Skeletal muscle satellite cell (primary cell): ENCODE measurements around the gene SAMD4A.
A peak's percentile ranks its signal among the peaks of the same experiment; 100 is the strongest.

Experiments
- H3K27me3 ChIP-seq: 2 replicates; pipeline ENCODE4 v1.7.0; 2013; ENCODE audit warnings: low read length; ENCODE audit not compliant: control insufficient read depth, insufficient read depth
- H3K36me3 ChIP-seq: 2 replicates; pipeline ENCODE4 v1.7.0; 2013; ENCODE audit warnings: mild to moderate bottlenecking, control low read depth, low read length; ENCODE audit not compliant: insufficient read depth
- H3K4me1 ChIP-seq: 2 replicates; pipeline ENCODE4 v1.7.0; 2013; ENCODE audit warnings: low read length; ENCODE audit not compliant: control insufficient read depth, insufficient read depth
- H3K4me2 ChIP-seq: 2 replicates; pipeline ENCODE4 v1.7.0; 2013; ENCODE audit warnings: mild to moderate bottlenecking, low read length
- H3K4me3 ChIP-seq: 2 replicates; pipeline ENCODE4 v1.7.0; 2013; ENCODE audit warnings: low read length
- H3K9ac ChIP-seq: 2 replicates; pipeline ENCODE4 v1.7.0; 2013; ENCODE audit warnings: mild to moderate bottlenecking, low read depth, low read length, moderate library complexity
- H3K9me3 ChIP-seq: replicated peaks from 2 replicates; pipeline ENCODE4 v1.7.0; 2013; ENCODE audit warnings: mild to moderate bottlenecking, control low read depth, low read length

The SAMD4A gene

GRCh38 chr14:54667026-54667744 lies 100.3 kb downstream of the SAMD4A start:
- no peaks in the 10 kb centered on the region for H3K27me3 ChIP-seq
- no peaks in the 10 kb centered on the region for H3K36me3 ChIP-seq
- no peak overlapping the region for H3K4me3 ChIP-seq
- H3K9ac ChIP-seq, result peak overlapping the region; percentile 2
- no peaks in the 10 kb centered on the region for H3K9me3 ChIP-seq
- peaks cover 55% of the 10 kb centered on the region for H3K4me1 ChIP-seq
- no peak overlapping the region for H3K4me2 ChIP-seq

GRCh38 chr14:54667764-54668163 lies 100.8 kb downstream of the SAMD4A start:
- Histone ChIP-seq H3K27me3 (no peaks in the 10 kb centered on the region), H3K36me3 (no peaks in the 10 kb centered on the region), H3K9ac (peak overlapping the region; percentile 13), H3K4me3 (no peak overlapping the region), H3K4me2 (no peak overlapping the region), H3K9me3 (no peaks in the 10 kb centered on the region), H3K4me1 (peaks cover 60% of the 10 kb centered on the region)

GRCh38 chr14:54669721-54670561 lies 103.0 kb downstream of the SAMD4A start:
- Histone ChIP-seq H3K9ac (peak overlapping the region; percentile 60), H3K4me3 (peak overlapping the region; percentile 10), H3K9me3 (no peaks in the 10 kb centered on the region), H3K27me3 (no peaks in the 10 kb centered on the region), H3K4me2 (peak overlapping the region; percentile 70), H3K36me3 (no peaks in the 10 kb centered on the region), H3K4me1 (peaks cover 68% of the 10 kb centered on the region)

- Histone ChIP-seq H3K4me1 (peaks cover 68% of the 10 kb centered on the region), H3K4me3 (no peak overlapping the region), H3K36me3 (no peaks in the 10 kb centered on the region), H3K9ac (no peak overlapping the region), H3K27me3 (no peaks in the 10 kb centered on the region), H3K4me2 (no peak overlapping the region), H3K9me3 (no peaks in the 10 kb centered on the region)
Observed at GRCh38 chr14:54671537-54671936, 104.6 kb downstream of the SAMD4A start.

GRCh38 chr14:54672181-54672580 lies 105.3 kb downstream of the SAMD4A start:
- Histone ChIP-seq H3K36me3 (no peaks in the 10 kb centered on the region), H3K4me1 (peaks cover 72% of the 10 kb centered on the region), H3K9me3 (no peaks in the 10 kb centered on the region), H3K4me3 (no peak overlapping the region), H3K27me3 (no peaks in the 10 kb centered on the region), H3K4me2 (no peak overlapping the region), H3K9ac (no peak overlapping the region)

- no peaks in the 10 kb centered on the region for H3K27me3 ChIP-seq
- H3K9me3 ChIP-seq, result no peaks in the 10 kb centered on the region
- no peak overlapping the region for H3K4me2 ChIP-seq
- H3K4me3 ChIP-seq, result no peak overlapping the region
- no peak overlapping the region for H3K9ac ChIP-seq
- H3K4me1 ChIP-seq, result peaks cover 70% of the 10 kb centered on the region
- no peaks in the 10 kb centered on the region for H3K36me3 ChIP-seq
Observed at GRCh38 chr14:54672688-54673087, 105.8 kb downstream of the SAMD4A start.

GRCh38 chr14:54673193-54674045 lies 106.5 kb downstream of the SAMD4A start:
- Histone ChIP-seq H3K36me3 (no peaks in the 10 kb centered on the region), H3K9me3 (no peaks in the 10 kb centered on the region), H3K4me3 (no peak overlapping the region), H3K4me1 (peaks cover 69% of the 10 kb centered on the region), H3K27me3 (no peaks in the 10 kb centered on the region), H3K4me2 (peak overlapping the region; percentile 42), H3K9ac (no peak overlapping the region)

GRCh38 chr14:54674046-54674741 lies 107.3 kb downstream of the SAMD4A start:
- Histone ChIP-seq H3K4me3 (no peak overlapping the region), H3K27me3 (no peaks in the 10 kb centered on the region), H3K36me3 (no peaks in the 10 kb centered on the region), H3K4me1 (peaks cover 61% of the 10 kb centered on the region), H3K9me3 (no peaks in the 10 kb centered on the region), H3K9ac (no peak overlapping the region), H3K4me2 (peak overlapping the region; percentile 42)

- Histone ChIP-seq H3K36me3 (no peaks in the 10 kb centered on the region), H3K4me1 (peaks cover 49% of the 10 kb centered on the region), H3K4me3 (no peak overlapping the region), H3K9me3 (no peaks in the 10 kb centered on the region), H3K4me2 (no peak overlapping the region), H3K27me3 (no peaks in the 10 kb centered on the region), H3K9ac (no peak overlapping the region)
Observed at GRCh38 chr14:54675236-54676128, 108.6 kb downstream of the SAMD4A start.
